Mesothelial cell of epicardium (in vitro differentiated cells): ENCODE data around the gene TRAPPC12. TPM values are rescaled to one million over a fixed set of nuclear protein-coding genes. Genes with fewer than 3 reads are reported as not detected.

Experiments
- DNase-seq, 2 experiments: peaks; one replicate each; pipeline ENCODE4 v3.0.0; 2021; ENCODE audit warnings: low spot score in 2 of 2; ENCODE audit not compliant: unreplicated experiment in 2 of 2
- H3K27ac Mint-ChIP-seq: 2 replicates; pipeline ENCODE4 v1.8.0; 2021; ENCODE audit warnings: mixed read lengths
- H3K27me3 Mint-ChIP-seq: 2 replicates; pipeline ENCODE4 v1.8.0; 2021; ENCODE audit warnings: low read depth, mixed read lengths
- H3K36me3 Mint-ChIP-seq: 2 replicates; pipeline ENCODE4 v1.8.0; 2021; ENCODE audit warnings: mixed read lengths
- H3K4me1 Mint-ChIP-seq: 2 replicates; pipeline ENCODE4 v1.8.0; 2021; ENCODE audit warnings: mixed read lengths
- H3K4me3 Mint-ChIP-seq: 2 replicates; pipeline ENCODE4 v1.8.0; 2021; ENCODE audit warnings: mild to moderate bottlenecking, moderate library complexity, mixed read lengths
- H3K9me3 Mint-ChIP-seq: 2 replicates; pipeline ENCODE4 v1.8.0; 2021; ENCODE audit warnings: mixed read lengths
- CTCF ChIP-seq: fragments of 200-600 bp; sonication (generic); IDR thresholded peaks from one replicate; pipeline ENCODE4 v1.5.0; 2021; ENCODE audit warnings: antibody characterized with exemption; ENCODE audit not compliant: unreplicated experiment
- total RNA-seq: library from RNA; stranded (reverse); gene quantifications from 3 replicates; pipeline ENCODE4 v1.2.1, GENCODE V29; 2021

Gene TRAPPC12
- total RNA-seq, 1 donor from 2014 or later: 134 TPM

GRCh38 chr2:3377279-3377611 is 2.2 kb upstream of the TRAPPC12 start:
- Mint-ChIP-seq H3K27ac (peak overlapping the region; percentile 90), H3K27me3 (no peaks in the 10 kb centered on the region), H3K4me1 (peaks cover 32% of the 10 kb centered on the region), H3K36me3 (peaks cover 7% of the 10 kb centered on the region), H3K4me3 (peak overlapping the region; percentile 97), H3K9me3 (no peaks in the 10 kb centered on the region)
- no peak for TF ChIP-seq CTCF
- DNase-seq: no peak

GRCh38 chr2:3377612-3378432 is 1.7 kb upstream of the TRAPPC12 start, which contains the start of gene EIPR1:
Gene EIPR1, minus strand, starts transcription at chr2:3377818. Its CDS starts 129 bp downstream, at chr2:3377689.
- Mint-ChIP-seq H3K36me3 (peaks cover 10% of the 10 kb centered on the region), H3K27ac (peak within 1 kb of the TSS; percentile 90)
- peak; percentile 84 to 94 for DNase-seq

GRCh38 chr2:3379339-3379646 is 201 bp upstream of the TRAPPC12 start:
- Mint-ChIP-seq H3K4me3 (peak overlapping the region; percentile 97), H3K36me3 (peaks cover 11% of the 10 kb centered on the region), H3K9me3 (no peaks in the 10 kb centered on the region), H3K4me1 (peaks cover 32% of the 10 kb centered on the region), H3K27me3 (no peaks in the 10 kb centered on the region), H3K27ac (peak overlapping the region; percentile 95)
- DNase-seq: no peak
- no peak for TF ChIP-seq CTCF

More at GRCh38 chr2:3377612-3378432, 1.7 kb upstream of the TRAPPC12 start, which contains the start of gene EIPR1:
- Mint-ChIP-seq H3K27me3 (no peaks in the 10 kb centered on the region), H3K9me3 (no peaks in the 10 kb centered on the region), H3K4me3 (peak within 1 kb of the TSS; percentile 97), H3K4me1 (peaks cover 32% of the 10 kb centered on the region)
- TF ChIP-seq CTCF: no peak

- TF ChIP-seq CTCF: no peak
- no peaks in the 10 kb centered on the region for H3K9me3 Mint-ChIP-seq
- no peak for DNase-seq
- H3K4me3 Mint-ChIP-seq: no peak overlapping the region
- peak overlapping the region; percentile 54 for H3K27ac Mint-ChIP-seq
- peaks cover 3% of the 10 kb centered on the region for H3K4me1 Mint-ChIP-seq
- H3K36me3 Mint-ChIP-seq: peaks cover 35% of the 10 kb centered on the region
- no peaks in the 10 kb centered on the region for H3K27me3 Mint-ChIP-seq
Measured at GRCh38 chr2:3386448-3386958, 7.0 kb downstream of the TRAPPC12 start.

GRCh38 chr2:3387011-3387410 is 7.5 kb downstream of the TRAPPC12 start:
- DNase-seq: no peak
- Mint-ChIP-seq H3K9me3 (no peaks in the 10 kb centered on the region), H3K4me3 (no peak overlapping the region), H3K4me1 (no peaks in the 10 kb centered on the region), H3K27me3 (no peaks in the 10 kb centered on the region), H3K36me3 (peaks cover 36% of the 10 kb centered on the region), H3K27ac (no peak overlapping the region)
- no peak for TF ChIP-seq CTCF
